22Rv1 (cell line): ENCODE results near the gene TK2.
"Not testable (repeated sequence)": the region's sequence is repeated elsewhere in the genome, so short reads cannot be mapped to it uniquely, and the experiment has no call there.

ENCODE experiments used
- H3K27ac ChIP-seq: fragments of 450-650 bp; 2 replicates; pipeline ENCODE4 v1.5.1; 2017
- ZFX ChIP-seq: fragments of 450-650 bp; IDR thresholded peaks from 2 replicates; pipeline ENCODE4 v1.6.1; 2017; ENCODE audit warnings: antibody characterized with exemption, borderline replicate concordance
- TF ChIP-seq, protein P1 (sequence below): fragments of 450-650 bp; IDR thresholded peaks from 2 replicates; pipeline ENCODE4 v1.5.1; 2017; ENCODE audit warnings: mild to moderate bottlenecking

Gene TK2

DNA sequence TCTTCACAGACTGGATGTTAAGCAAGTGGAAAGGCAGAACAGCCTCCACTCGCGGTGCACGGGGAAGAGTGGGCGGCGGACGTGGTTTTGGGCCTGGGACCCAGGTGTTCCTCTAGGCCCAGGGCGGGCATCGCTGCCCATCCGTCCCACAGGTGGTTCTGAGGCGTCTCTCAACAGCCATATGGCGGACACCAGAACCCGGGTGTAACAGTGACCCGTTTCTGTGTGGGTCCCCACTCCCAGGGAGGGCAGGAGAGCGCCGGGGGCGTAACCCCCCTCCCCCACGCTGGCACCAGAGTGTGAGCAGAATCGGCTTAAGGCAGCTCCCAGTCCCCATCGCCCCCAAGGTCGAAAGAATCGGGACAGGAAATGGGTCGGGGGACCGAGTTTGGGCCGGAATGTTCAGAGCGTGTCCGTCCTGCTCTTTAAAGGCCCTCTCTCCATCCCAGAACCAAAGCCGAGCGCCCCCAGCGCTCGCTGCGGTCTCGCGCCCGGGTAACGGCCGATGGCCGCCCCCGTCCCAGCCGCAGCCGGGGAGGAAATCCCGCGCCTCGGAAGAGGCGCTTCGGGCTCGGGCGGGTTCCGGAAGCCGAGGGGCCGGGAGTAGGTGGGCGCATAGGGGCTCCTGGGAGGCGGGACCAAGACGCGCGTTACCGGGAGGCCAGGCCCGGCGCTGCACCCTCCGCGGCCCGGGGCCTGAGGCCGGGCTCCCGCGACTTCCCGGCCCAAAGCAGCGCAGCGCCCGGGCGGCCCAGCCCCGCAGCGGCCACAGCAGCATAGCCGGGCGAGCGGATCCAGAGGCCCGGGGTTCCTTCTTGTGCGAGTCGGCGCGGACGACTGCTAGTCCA is at the start of gene TK2:
Gene TK2, minus strand, starts transcription at position 839 of the 848 bp plus-strand sequence. Its CDS starts 61 bp downstream, at position 778.
- TF ChIP-seq, protein P1, sequence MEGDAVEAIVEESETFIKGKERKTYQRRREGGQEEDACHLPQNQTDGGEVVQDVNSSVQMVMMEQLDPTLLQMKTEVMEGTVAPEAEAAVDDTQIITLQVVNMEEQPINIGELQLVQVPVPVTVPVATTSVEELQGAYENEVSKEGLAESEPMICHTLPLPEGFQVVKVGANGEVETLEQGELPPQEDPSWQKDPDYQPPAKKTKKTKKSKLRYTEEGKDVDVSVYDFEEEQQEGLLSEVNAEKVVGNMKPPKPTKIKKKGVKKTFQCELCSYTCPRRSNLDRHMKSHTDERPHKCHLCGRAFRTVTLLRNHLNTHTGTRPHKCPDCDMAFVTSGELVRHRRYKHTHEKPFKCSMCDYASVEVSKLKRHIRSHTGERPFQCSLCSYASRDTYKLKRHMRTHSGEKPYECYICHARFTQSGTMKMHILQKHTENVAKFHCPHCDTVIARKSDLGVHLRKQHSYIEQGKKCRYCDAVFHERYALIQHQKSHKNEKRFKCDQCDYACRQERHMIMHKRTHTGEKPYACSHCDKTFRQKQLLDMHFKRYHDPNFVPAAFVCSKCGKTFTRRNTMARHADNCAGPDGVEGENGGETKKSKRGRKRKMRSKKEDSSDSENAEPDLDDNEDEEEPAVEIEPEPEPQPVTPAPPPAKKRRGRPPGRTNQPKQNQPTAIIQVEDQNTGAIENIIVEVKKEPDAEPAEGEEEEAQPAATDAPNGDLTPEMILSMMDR = peak; percentile 71
- no peak for TF ChIP-seq ZFX
- H3K27ac ChIP-seq = peak within 1 kb of the TSS; percentile 91

DNA sequence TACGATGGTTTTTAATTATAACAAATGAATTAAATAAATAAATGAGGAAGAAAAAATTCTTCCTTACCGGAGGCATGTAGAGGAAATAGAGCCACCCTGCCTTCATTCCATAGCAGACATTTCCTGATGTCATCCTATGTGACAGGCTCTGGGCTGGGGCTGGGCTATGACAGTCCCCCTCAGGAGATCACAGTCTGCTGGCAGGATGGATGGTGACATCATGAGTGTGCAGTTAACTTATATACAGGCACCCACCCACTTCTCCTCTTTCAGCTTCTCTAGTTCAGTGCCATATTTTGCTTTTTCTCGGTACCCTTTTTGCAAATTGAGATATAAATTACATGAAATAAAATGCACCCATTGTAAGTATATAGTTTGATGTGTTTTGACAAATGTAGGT is 48.2 kb upstream of the TK2 start:
- H3K27ac ChIP-seq = no peak overlapping the region
- TF ChIP-seq ZFX = no peak
- TF ChIP-seq, protein P1 = no peak

DNA sequence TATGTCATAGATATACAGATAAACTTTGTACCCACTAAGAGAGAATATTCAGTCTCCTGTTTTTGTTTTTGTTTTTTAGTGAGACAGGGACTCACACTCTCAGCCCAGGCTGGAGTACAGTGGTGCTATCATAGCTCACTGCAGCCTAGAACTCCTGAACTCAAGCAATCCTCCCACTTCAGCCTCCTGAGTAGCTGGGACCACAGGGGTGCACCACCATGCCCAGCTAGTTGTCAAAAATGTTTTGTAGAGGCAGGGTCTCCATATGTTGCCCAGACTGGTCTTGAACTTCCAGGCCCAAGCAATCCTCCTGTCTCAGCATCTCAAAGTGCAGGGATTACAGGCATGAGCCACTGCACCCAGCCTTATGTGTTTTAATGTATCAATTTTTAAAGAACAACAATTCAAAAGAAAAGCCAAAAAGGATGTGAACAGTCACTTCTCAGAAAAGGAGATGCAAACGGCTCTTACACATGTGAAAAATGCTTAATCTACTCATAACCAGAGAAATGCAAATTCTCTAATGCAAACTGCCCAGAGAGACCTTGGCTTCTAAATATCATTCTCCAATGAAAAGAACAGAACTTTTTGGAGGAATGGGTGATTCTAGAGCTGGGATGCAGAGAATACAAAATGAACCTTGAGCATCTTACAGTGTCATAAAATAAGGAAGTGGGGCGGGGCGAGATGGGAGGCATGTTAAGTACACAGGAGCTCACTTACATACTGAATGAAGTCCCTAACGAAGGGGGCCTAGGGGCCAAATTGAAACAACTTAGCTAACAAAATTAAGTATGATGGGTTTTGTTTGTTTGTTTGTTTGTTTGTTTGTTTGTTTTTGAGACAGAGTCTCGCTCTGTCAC is 47.3 kb upstream of the TK2 start:
- TF ChIP-seq, protein P1 = no peak
- no peak for TF ChIP-seq ZFX
- H3K27ac ChIP-seq = no peak overlapping the region

DNA sequence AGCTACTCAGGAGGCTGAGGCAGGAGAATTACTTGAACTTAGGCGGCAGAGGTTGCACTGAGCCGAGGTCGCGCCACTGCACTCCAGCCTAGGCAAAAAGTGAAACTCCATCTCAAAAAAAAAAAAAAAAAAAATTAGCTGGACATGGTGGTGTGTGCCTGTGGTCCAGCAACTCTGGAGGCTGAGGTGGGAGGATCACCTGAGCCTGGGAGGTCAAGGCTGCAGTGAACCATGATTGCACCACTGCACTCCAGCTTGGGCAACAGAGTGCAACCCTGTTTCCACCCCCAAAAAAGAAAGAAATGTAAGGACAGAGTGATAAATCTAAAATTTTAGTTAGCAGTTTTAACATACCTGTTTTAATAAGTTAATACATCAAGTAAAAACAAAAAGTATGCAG is 46.6 kb upstream of the TK2 start:
- H3K27ac ChIP-seq = not testable (repeated sequence)

DNA sequence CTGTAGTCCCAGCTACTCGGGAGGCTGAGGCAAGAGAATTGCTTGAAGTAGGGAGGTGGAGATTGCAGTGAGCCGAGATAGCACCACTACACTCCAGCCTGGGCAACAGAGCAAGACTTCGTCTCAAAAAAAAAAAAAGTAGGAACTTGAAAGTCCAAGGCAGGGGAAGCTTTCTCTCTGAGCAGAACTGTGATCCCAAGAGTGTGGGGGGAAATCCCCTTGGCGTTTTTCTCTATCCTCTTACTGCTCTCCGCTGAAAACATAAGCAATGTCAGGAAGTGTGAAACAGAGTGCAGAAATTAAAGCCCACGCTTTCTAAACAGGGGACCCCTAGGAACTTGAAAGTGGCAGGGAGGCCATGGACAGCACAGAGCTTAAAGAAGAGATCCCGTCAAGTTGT is 44.8 kb upstream of the TK2 start:
- TF ChIP-seq, protein P1 = no peak
- TF ChIP-seq ZFX = no peak
- no peak overlapping the region for H3K27ac ChIP-seq

DNA sequence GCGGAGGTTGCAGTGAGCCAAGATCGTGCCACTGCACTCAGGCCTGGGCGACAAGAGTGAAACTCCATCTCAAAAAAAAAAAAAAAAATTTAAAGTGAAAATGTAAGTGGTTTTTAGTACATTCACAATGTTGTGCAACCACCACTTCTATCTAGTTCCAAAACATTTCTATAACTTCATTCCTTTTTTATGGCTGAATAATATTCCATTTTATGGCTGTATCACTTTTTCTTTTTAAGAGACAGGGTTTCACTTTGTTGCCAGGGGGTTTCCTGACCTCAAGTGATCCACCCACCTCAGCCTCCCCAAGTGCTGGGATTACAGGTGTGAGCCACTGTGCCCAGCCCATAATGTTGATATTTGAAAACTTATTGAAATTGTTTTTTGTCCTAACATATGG is 42.9 kb upstream of the TK2 start:
- no peak overlapping the region for H3K27ac ChIP-seq
- no peak for TF ChIP-seq ZFX
- TF ChIP-seq, protein P1 = no peak

DNA sequence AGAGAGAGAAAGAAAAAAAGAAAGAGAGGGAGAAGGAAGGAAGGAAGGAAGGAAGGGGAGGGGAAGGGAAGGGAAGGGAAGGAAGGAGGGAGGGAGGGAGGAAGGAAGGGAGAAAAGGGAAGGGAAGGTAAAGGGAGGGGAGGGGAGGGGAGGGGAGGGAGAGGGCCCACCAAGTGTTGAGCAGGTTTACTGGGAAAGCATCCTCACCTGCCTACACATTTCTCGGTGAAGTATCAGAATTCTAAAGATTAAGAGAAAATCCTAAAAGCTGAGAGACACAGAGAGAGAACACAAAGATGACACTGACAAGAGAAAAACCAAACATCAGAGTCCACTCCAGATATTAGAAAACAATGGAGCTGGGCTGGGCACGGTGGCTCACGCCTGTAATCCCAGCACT is 42.3 kb upstream of the TK2 start:
- no peak for TF ChIP-seq ZFX
- TF ChIP-seq, protein P1 = no peak
- no peak overlapping the region for H3K27ac ChIP-seq
